HCT116 (cell line): Measurements from ENCODE around the gene ACTL7A.

Source experiments
- ELF1 ChIP-seq: IDR thresholded peaks from 2 replicates; pipeline ENCODE4 v1.6.1; 2012; ENCODE audit warnings: low read depth, borderline replicate concordance
- POLR2AphosphoS5 ChIP-seq: IDR thresholded peaks from 2 replicates; pipeline ENCODE4 v1.6.1; 2011; ENCODE audit warnings: mild to moderate bottlenecking, low read depth, low read length, moderate library complexity
- TF ChIP-seq, protein P1 (sequence below): IDR thresholded peaks from 2 replicates; pipeline ENCODE4 v1.6.1; 2012
- TF ChIP-seq, protein P2 (sequence below), 3 experiments: fragments of 200-600 bp in 1 of 3; sonication (generic) in 1 of 3; IDR thresholded peaks in 2 of 3; conservative IDR thresholded peaks in 1 of 3; 2 replicates each; pipeline ENCODE4 v1.5.1; 2012 to 2017; ENCODE audit warnings: low read depth in 2 of 3, low read length in 2 of 3, antibody characterized with exemption in 1 of 3, borderline replicate concordance in 1 of 3, control low read depth in 1 of 3, mild to moderate bottlenecking in 1 of 3, mixed read lengths in 1 of 3, mixed run types in 1 of 3, moderate library complexity in 1 of 3; ENCODE audit not compliant: insufficient read depth in 1 of 3

DNA sequence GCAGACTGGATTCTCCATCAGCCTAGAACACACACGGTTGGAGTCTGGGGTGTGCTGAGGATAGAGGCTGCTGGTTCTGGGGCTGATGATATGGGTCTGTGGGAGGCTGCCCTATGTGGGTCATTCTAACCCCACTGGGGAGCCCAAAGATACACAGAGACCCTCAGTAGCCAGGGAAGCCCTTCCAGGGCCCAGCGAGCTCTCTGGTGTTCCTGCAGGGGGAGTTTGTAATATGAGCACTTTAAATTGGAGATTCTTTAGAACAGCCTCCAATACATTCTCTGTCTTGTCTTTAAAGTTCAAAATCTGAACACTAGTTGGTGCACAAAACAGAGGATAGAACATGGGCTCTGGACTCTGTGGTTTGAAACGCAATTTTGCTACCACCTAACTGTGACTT is 2.4 kb downstream of the ACTL7A start:
- TF ChIP-seq ELF1: no peak
- TF ChIP-seq, protein P1, sequence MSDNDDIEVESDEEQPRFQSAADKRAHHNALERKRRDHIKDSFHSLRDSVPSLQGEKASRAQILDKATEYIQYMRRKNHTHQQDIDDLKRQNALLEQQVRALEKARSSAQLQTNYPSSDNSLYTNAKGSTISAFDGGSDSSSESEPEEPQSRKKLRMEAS: no peak
- no peak for TF ChIP-seq POLR2AphosphoS5
- TF ChIP-seq, protein P2, sequence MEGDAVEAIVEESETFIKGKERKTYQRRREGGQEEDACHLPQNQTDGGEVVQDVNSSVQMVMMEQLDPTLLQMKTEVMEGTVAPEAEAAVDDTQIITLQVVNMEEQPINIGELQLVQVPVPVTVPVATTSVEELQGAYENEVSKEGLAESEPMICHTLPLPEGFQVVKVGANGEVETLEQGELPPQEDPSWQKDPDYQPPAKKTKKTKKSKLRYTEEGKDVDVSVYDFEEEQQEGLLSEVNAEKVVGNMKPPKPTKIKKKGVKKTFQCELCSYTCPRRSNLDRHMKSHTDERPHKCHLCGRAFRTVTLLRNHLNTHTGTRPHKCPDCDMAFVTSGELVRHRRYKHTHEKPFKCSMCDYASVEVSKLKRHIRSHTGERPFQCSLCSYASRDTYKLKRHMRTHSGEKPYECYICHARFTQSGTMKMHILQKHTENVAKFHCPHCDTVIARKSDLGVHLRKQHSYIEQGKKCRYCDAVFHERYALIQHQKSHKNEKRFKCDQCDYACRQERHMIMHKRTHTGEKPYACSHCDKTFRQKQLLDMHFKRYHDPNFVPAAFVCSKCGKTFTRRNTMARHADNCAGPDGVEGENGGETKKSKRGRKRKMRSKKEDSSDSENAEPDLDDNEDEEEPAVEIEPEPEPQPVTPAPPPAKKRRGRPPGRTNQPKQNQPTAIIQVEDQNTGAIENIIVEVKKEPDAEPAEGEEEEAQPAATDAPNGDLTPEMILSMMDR (IDR thresholded peaks at IDR 0.05 in 2 of 3, conservative IDR thresholded peaks at IDR 0.05 in 1 of 3; ENCODE audit: borderline replicate concordance in 1 of 3, insufficient read depth in 1 of 3, low read depth in 2 of 3, low read length in 2 of 3): peak in 2 of 3 experiments; percentile 6 to 17; a peak in 1 of 6 replicates
